Breast epithelium (tissue), 4 donors: Measurements from ENCODE around the gene MYRF. TPM values are rescaled to one million over a fixed set of nuclear protein-coding genes. Genes with fewer than 3 reads are reported as not detected.

Source experiments
- DNase-seq, 2 donors: peaks; one replicate each; pipeline ENCODE4 v3.0.0-alpha.2; 2019; ENCODE audit warnings: low spot score in 2 of 2
- H3K27ac ChIP-seq, 2 donors: fragments of 200-600 bp; sonication (generic) in 1 of 2; one replicate each; pipeline ENCODE4 v1.5.1; 2016 to 2019; ENCODE audit warnings: mild to moderate bottlenecking in 1 of 2
- H3K27me3 ChIP-seq, 2 donors: fragments of 200-600 bp; sonication (generic) in 1 of 2; one replicate each; pipeline versions ENCODE4 v1.5.1 to v1.6.0; 2017 to 2019; ENCODE audit warnings: control low read depth in 1 of 2, mild to moderate bottlenecking in 1 of 2
- H3K36me3 ChIP-seq: fragments of 200-600 bp; one replicate; pipeline ENCODE4 v1.5.1; 2019
- H3K4me1 ChIP-seq, 2 donors: fragments of 200-600 bp; sonication (generic); one replicate each; pipeline ENCODE4 v1.5.1; 2016 to 2019; ENCODE audit warnings: control low read depth in 1 of 2
- H3K4me3 ChIP-seq, 3 donors: fragments of 200-600 bp; sonication (generic); 1 replicate in 2 of 3; 2 replicates in 1 of 3; pipeline ENCODE4 v1.5.1; 2016 to 2019; ENCODE audit warnings: mild to moderate bottlenecking in 3 of 3, moderate library complexity in 2 of 3
- H3K9me3 ChIP-seq, 2 donors: fragments of 200-600 bp; sonication (generic) in 1 of 2; one replicate each; pipeline ENCODE4 v1.5.1; 2016 to 2019; ENCODE audit warnings: control low read depth in 1 of 2
- POLR2A ChIP-seq: fragments of 450-650 bp; IDR thresholded peaks from one replicate; pipeline ENCODE4 v1.6.1; 2016; ENCODE audit warnings: antibody characterized with exemption, mild to moderate bottlenecking, moderate library complexity
- POLR2AphosphoS5 ChIP-seq, 3 donors: sonication (generic); formaldehyde crosslinking; IDR thresholded peaks; one replicate each; pipeline ENCODE4 v1.6.1; 2017; ENCODE audit warnings: antibody characterized with exemption in 3 of 3
- intact Hi-C: fragments of 100-400 bp; cut with DNase I; formaldehyde crosslinking; loops from one replicate; pipeline ENCODE4 v1.15.1; 2023; ENCODE audit warnings: low total_unique reads
- total RNA-seq, 3 donors: library from RNA; depleted of rRNA; stranded (reverse); fragments of >200 nt; gene quantifications; one replicate each; pipeline ENCODE4 v1.1.0, GENCODE V29; 2016
- TF ChIP-seq, protein P1 (sequence below), 3 donors: fragments of 450-650 bp; IDR thresholded peaks; one replicate each; pipeline ENCODE4 v1.5.1; 2016 to 2017; ENCODE audit warnings: antibody characterized with exemption in 3 of 3, mild to moderate bottlenecking in 3 of 3, moderate library complexity in 3 of 3

The MYRF gene
- total RNA-seq, 3 donors from 2014 or later, result 0.32 to 6.9 (median 0.66) TPM

- Histone ChIP-seq H3K27me3 (no peaks in the 10 kb centered on the region), H3K36me3 (no peaks in the 10 kb centered on the region), H3K9me3 (no peaks in the 10 kb centered on the region), H3K4me3 (peak overlapping the region; percentile 56 to 59 (median 56)), H3K27ac (no peak overlapping the region), H3K4me1 (peaks cover 0 to 5% of the 10 kb centered on the region in 2 donors)
- TF ChIP-seq POLR2A, result no peak
- TF ChIP-seq POLR2AphosphoS5 (IDR thresholded peaks at IDR 0.05), result no peak
- intact Hi-C loops, result no loop called here
- DNase-seq, result no peak
Measured at GRCh38 chr11:61828379-61828628, 75.9 kb downstream of the MYRF start.

DNA sequence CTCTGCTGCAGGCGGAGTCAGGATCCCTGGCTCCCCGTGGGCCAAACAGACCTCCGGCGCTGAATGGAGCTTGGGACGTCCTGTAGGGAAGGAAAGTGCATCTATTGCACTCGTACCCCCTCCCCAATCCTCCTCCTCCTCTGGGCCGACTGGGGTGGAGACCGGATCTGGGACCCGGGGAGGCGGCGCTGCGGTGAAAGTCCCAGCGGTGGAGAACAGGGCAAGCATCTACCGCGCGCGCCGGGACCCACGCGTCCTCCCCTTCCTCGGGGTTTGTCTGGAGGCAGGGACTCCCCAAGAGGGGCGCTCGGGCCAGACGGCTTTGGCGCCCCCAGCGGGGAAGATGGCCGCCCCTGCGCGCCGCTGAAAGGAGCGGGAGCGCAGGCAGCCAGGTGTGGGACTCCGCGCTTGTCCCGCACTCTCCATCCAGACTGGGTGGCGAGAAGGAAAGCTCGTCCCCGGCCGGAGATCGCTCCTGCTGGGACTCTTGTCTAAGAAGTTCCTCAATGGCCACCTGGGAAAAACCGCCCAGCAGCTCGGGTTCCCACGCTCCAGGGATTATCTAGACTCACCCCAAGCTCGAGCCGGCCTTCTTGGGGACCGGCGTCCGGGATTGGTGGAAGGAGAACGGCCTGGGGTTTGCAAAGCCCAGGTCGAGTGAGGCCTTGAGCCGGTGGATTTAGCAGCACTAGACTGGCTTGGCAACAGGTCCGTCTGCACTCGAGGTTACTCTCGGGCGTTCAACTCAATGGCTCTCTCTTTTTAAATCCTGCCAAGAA is 76.4 kb downstream of the MYRF start:
- H3K27ac ChIP-seq, result peak overlapping the region in 1 of 2 donors; percentile 53
- no peak for TF ChIP-seq POLR2AphosphoS5 (IDR thresholded peaks at IDR 0.05)
- TF ChIP-seq, protein P1, sequence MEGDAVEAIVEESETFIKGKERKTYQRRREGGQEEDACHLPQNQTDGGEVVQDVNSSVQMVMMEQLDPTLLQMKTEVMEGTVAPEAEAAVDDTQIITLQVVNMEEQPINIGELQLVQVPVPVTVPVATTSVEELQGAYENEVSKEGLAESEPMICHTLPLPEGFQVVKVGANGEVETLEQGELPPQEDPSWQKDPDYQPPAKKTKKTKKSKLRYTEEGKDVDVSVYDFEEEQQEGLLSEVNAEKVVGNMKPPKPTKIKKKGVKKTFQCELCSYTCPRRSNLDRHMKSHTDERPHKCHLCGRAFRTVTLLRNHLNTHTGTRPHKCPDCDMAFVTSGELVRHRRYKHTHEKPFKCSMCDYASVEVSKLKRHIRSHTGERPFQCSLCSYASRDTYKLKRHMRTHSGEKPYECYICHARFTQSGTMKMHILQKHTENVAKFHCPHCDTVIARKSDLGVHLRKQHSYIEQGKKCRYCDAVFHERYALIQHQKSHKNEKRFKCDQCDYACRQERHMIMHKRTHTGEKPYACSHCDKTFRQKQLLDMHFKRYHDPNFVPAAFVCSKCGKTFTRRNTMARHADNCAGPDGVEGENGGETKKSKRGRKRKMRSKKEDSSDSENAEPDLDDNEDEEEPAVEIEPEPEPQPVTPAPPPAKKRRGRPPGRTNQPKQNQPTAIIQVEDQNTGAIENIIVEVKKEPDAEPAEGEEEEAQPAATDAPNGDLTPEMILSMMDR (IDR thresholded peaks at IDR 0.05), result no peak
- TF ChIP-seq POLR2A, result no peak
- no peaks in the 10 kb centered on the region for H3K27me3 ChIP-seq
- H3K4me1 ChIP-seq, result peaks cover 0 to 5% of the 10 kb centered on the region in 2 donors
- no peaks in the 10 kb centered on the region for H3K9me3 ChIP-seq
- intact Hi-C loops, result no loop called here
- DNase-seq, result no peak
- no peaks in the 10 kb centered on the region for H3K36me3 ChIP-seq
- H3K4me3 ChIP-seq, result peak overlapping the region; percentile 56 to 59 (median 56)

- TF ChIP-seq POLR2AphosphoS5 (IDR thresholded peaks at IDR 0.05), result no peak
- Histone ChIP-seq H3K27ac (no peak overlapping the region), H3K4me3 (no peak overlapping the region), H3K4me1 (peaks cover 0 to 5% of the 10 kb centered on the region in 2 donors), H3K36me3 (no peaks in the 10 kb centered on the region), H3K9me3 (no peaks in the 10 kb centered on the region), H3K27me3 (no peaks in the 10 kb centered on the region)
- intact Hi-C loops, result no loop called here
- DNase-seq, result no peak
Measured at GRCh38 chr11:61829806-61830205, 77.4 kb downstream of the MYRF start.

DNA sequence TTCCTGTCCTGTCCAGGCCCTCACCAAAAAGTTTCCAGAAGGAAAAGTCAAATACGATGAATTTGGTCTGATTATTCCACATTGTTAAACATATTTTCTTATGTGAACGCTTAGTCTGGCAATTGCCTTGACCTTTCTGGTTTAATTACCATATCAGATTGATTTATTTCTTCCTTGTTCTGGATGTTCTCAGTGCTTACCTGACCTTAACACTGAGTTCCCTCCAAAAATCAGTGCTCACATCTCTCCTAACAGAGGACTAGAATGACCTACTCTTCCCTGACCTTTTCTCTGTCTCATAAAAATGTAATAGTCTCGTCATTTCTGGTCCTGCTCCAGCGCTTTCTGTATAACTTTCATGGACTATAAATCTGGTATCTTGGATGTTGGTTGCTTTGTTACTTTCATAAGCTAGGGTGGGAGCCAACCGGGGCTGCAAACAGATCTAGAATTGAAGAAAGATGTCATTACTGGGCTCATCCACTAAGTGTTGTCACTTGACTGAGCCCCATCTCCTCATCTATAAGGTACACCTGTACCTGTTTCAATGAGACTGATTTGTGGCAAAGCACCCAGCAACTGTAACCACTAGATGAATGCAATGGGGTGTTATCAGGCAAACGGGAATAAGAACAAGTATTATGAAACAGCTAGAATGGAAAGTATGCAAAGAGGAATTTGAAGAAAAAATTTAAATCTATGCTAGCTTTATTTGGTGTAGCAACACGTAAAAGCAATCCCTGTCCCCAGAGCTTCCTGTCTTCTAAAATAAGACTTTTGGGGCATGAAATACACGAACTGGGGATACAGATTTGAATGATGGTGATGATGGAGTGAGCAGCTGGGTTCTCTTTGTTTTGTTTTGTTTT is 78.0 kb downstream of the MYRF start:
- no peak for DNase-seq
- intact Hi-C loops, result no loop called here
- Histone ChIP-seq H3K36me3 (no peaks in the 10 kb centered on the region), H3K27ac (no peak overlapping the region), H3K4me3 (no peak overlapping the region), H3K9me3 (no peaks in the 10 kb centered on the region), H3K27me3 (no peaks in the 10 kb centered on the region), H3K4me1 (peaks cover 0 to 5% of the 10 kb centered on the region in 2 donors)
- TF ChIP-seq, protein P1 (IDR thresholded peaks at IDR 0.05), result no peak
- TF ChIP-seq POLR2A (no peak), POLR2AphosphoS5 (IDR thresholded peaks at IDR 0.05) (no peak)

DNA sequence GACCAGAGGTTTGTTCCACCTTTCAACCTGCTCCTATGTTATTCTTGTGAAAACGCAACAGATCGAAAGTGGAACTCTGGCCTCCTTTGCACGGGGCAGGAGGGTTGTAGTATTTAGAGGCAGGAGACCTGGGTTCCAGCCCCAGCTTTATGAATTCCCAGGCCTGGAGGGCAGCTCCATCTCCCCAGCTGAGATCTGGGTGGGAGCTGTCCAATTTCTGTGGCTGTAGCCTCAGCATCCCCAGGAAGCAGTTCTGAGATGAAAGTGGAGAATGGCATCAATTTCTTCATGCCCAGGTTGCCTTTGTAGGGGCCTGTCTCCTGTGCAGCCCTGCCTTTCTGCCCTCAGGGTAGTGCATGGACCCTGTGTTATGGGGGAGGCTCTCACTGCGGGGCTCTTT is 79.8 kb downstream of the MYRF start:
- Histone ChIP-seq H3K4me3 (no peak overlapping the region), H3K36me3 (no peaks in the 10 kb centered on the region), H3K27me3 (no peaks in the 10 kb centered on the region), H3K27ac (no peak overlapping the region), H3K9me3 (no peaks in the 10 kb centered on the region), H3K4me1 (peaks cover 0 to 5% of the 10 kb centered on the region in 2 donors)
- no peak for DNase-seq
- intact Hi-C loops, result no loop called here
- TF ChIP-seq POLR2A (no peak), POLR2AphosphoS5 (IDR thresholded peaks at IDR 0.05) (no peak)
- TF ChIP-seq, protein P1 (IDR thresholded peaks at IDR 0.05), result no peak

DNA sequence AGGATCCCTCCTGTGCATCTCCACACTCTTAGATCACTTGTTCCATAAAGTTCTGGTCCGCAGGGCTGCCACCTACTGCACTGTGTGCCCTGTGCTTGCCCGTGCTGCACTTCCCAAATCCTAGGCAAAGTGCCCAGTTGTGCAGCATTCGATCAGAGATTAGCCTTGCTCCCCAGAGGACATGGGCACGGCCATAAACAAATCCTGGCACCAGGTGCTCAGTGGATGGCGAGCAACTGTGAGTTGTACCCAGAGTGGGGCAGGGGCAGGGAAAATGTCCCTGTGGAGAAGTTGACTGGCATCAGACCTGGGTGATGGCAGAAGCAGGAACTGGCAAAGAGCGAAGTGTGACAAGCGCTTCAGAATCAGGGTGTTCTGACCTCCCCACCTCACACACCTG is 80.3 kb downstream of the MYRF start:
- Histone ChIP-seq H3K4me3 (no peak overlapping the region), H3K27me3 (no peaks in the 10 kb centered on the region), H3K36me3 (no peaks in the 10 kb centered on the region), H3K4me1 (peaks cover 0 to 5% of the 10 kb centered on the region in 2 donors), H3K9me3 (no peaks in the 10 kb centered on the region), H3K27ac (no peak overlapping the region)
- intact Hi-C loops, result no loop called here
- DNase-seq, result no peak
- TF ChIP-seq, protein P1 (IDR thresholded peaks at IDR 0.05), result no peak
- TF ChIP-seq POLR2AphosphoS5 (IDR thresholded peaks at IDR 0.05) (no peak), POLR2A (no peak)
